Tibial nerve (tissue), 4 donors: ENCODE results near the gene NOL4. TPM values are rescaled to one million over a fixed set of nuclear protein-coding genes. Genes with fewer than 3 reads are reported as not detected.

Experiments
- DNase-seq, 2 donors: peaks; one replicate each; pipeline ENCODE4 v3.0.0-alpha.2; 2019; ENCODE audit warnings: low spot score in 2 of 2
- H3K27ac ChIP-seq, 4 donors: fragments of 200-600 bp; sonication (generic) in 3 of 4; one replicate each; pipeline ENCODE4 v1.5.1; 2017 to 2019; ENCODE audit warnings: mild to moderate bottlenecking in 1 of 4
- H3K27me3 ChIP-seq, 2 donors: fragments of 200-600 bp; sonication (generic) in 1 of 2; one replicate each; pipeline versions ENCODE4 v1.5.1 to v1.6.0; 2017 to 2019
- H3K36me3 ChIP-seq, 3 donors: fragments of 200-600 bp; sonication (generic); one replicate each; pipeline ENCODE4 v1.5.1; 2018 to 2019
- H3K4me1 ChIP-seq, 4 donors: fragments of 200-600 bp; sonication (generic) in 3 of 4; one replicate each; pipeline ENCODE4 v1.5.1; 2017 to 2019
- H3K4me3 ChIP-seq, 4 donors: fragments of 200-600 bp; sonication (generic) in 3 of 4; one replicate each; pipeline ENCODE4 v1.5.1; 2017 to 2019; ENCODE audit warnings: mild to moderate bottlenecking in 1 of 4, moderate library complexity in 1 of 4
- H3K9me3 ChIP-seq, 4 donors: fragments of 200-600 bp; sonication (generic) in 3 of 4; one replicate each; pipeline ENCODE4 v1.5.1; 2017 to 2019
- CTCF ChIP-seq, 5 experiments: fragments of 200-600 bp in 3 of 5; fragments of 450-650 bp in 2 of 5; sonication (generic) in 3 of 5; IDR thresholded peaks; one replicate each; pipeline ENCODE4 v1.5.1; 2016 to 2019; ENCODE audit warnings: antibody characterized with exemption in 5 of 5, mild to moderate bottlenecking in 3 of 5, moderate library complexity in 2 of 5
- EP300 ChIP-seq, 2 donors: sonication (generic); formaldehyde crosslinking; IDR thresholded peaks; one replicate each; pipeline ENCODE4 v1.6.1; 2017; ENCODE audit warnings: antibody characterized with exemption in 2 of 2, mild to moderate bottlenecking in 1 of 2
- POLR2A ChIP-seq, 2 donors: fragments of 450-650 bp; IDR thresholded peaks; one replicate each; pipeline ENCODE4 v1.6.1; 2017; ENCODE audit warnings: antibody characterized with exemption in 2 of 2, mild to moderate bottlenecking in 2 of 2, moderate library complexity in 2 of 2
- WGBS, 2 donors: methylation state at CpG; one replicate each; pipeline ENCODE4 v1.1.5; 2018; 5-methylcytosine and 5-hydroxymethylcytosine counted together
- total RNA-seq, 4 donors: library from RNA; depleted of rRNA; stranded (reverse); fragments of >200 nt; gene quantifications; one replicate each; pipeline ENCODE4 v1.1.0, GENCODE V29; 2016

Gene NOL4
- total RNA-seq, 4 donors from 2014 or later: not detected

GRCh38 chr18:34223164-34223892 lies 1.4 kb downstream of the NOL4 start:
- Histone ChIP-seq H3K36me3 (no peaks in the 10 kb centered on the region), H3K9me3 (no peaks in the 10 kb centered on the region), H3K27me3 (peaks cover 0 to 65% of the 10 kb centered on the region in 2 donors), H3K27ac (no peak overlapping the region), H3K4me3 (peak overlapping the region; percentile 18 to 48 (median 43)), H3K4me1 (peaks cover 0 to 37% (median 17%) of the 10 kb centered on the region in 4 donors)
- WGBS, 2 donors: 1 to 4% methylated on average over 51 of the region's 51 CpGs
- DNase-seq: no peak
- no peak for TF ChIP-seq EP300 (IDR thresholded peaks at IDR 0.05)
- no peak for TF ChIP-seq POLR2A (IDR thresholded peaks at IDR 0.05)
- no peak for TF ChIP-seq CTCF (IDR thresholded peaks at IDR 0.05)

- no peak for DNase-seq
- Histone ChIP-seq H3K36me3 (no peaks in the 10 kb centered on the region), H3K4me3 (peak overlapping the region; percentile 18 to 48 (median 43)), H3K9me3 (no peaks in the 10 kb centered on the region), H3K4me1 (peaks cover 0 to 37% (median 17%) of the 10 kb centered on the region in 4 donors), H3K27me3 (peaks cover 0 to 62% of the 10 kb centered on the region in 2 donors), H3K27ac (no peak overlapping the region)
- WGBS, 2 donors: 1% methylated on average over 64 to 67 of the region's 68 CpGs
- TF ChIP-seq EP300 (IDR thresholded peaks at IDR 0.05) (no peak), CTCF (IDR thresholded peaks at IDR 0.05) (no peak), POLR2A (IDR thresholded peaks at IDR 0.05) (no peak)
Observed at GRCh38 chr18:34222307-34223163, 2.2 kb downstream of the NOL4 start.

GRCh38 chr18:34221971-34222306 lies 2.8 kb downstream of the NOL4 start:
- H3K27me3 ChIP-seq: peaks cover 0 to 58% of the 10 kb centered on the region in 2 donors

GRCh38 chr18:34220081-34220815 lies 4.5 kb downstream of the NOL4 start:
- H3K27me3 ChIP-seq: peaks cover 0 to 46% of the 10 kb centered on the region in 2 donors
- WGBS, 2 donors: 66 to 70% methylated on average over 6 of the region's 6 CpGs
- TF ChIP-seq EP300 (IDR thresholded peaks at IDR 0.05) (no peak), CTCF (IDR thresholded peaks at IDR 0.05) (no peak), POLR2A (IDR thresholded peaks at IDR 0.05) (no peak)
- no peaks in the 10 kb centered on the region for H3K36me3 ChIP-seq
- H3K4me1 ChIP-seq: peaks cover 0 to 37% (median 17%) of the 10 kb centered on the region in 4 donors
- H3K27ac ChIP-seq: no peak overlapping the region
- DNase-seq: no peak
- no peaks in the 10 kb centered on the region for H3K9me3 ChIP-seq
- H3K4me3 ChIP-seq: no peak overlapping the region

More at GRCh38 chr18:34221971-34222306, 2.8 kb downstream of the NOL4 start:
- peaks cover 0 to 37% (median 17%) of the 10 kb centered on the region in 4 donors for H3K4me1 ChIP-seq
- H3K9me3 ChIP-seq: no peaks in the 10 kb centered on the region
- DNase-seq: no peak
- no peaks in the 10 kb centered on the region for H3K36me3 ChIP-seq
- H3K27ac ChIP-seq: no peak overlapping the region
- TF ChIP-seq EP300 (IDR thresholded peaks at IDR 0.05) (no peak), POLR2A (IDR thresholded peaks at IDR 0.05) (no peak), CTCF (IDR thresholded peaks at IDR 0.05) (no peak)
- peak overlapping the region; percentile 18 to 48 (median 43) for H3K4me3 ChIP-seq
- WGBS, 2 donors: 2 to 6% methylated on average over 11 of the region's 11 CpGs
